Adipocyte (in vitro differentiated cells): ENCODE measurements around the gene TMA7B.

Experiments used
- DNase-seq: peaks from one replicate; pipeline ENCODE4 v3.0.0-alpha.2; 2015; ENCODE audit warnings: low read depth
- H3K27me3 ChIP-seq: replicated peaks from 2 replicates; pipeline ENCODE4 v1.7.0; 2013; ENCODE audit warnings: mild to moderate bottlenecking, low read length, moderate library complexity; ENCODE audit not compliant: control insufficient read depth, insufficient read depth
- H3K36me3 ChIP-seq: 2 replicates; pipeline ENCODE4 v1.7.0; 2013; ENCODE audit warnings: low read length, mild to moderate bottlenecking, moderate library complexity; ENCODE audit not compliant: control insufficient read depth, insufficient read depth, severe bottlenecking
- H3K4me1 ChIP-seq: 2 replicates; pipeline ENCODE4 v1.7.0; 2013; ENCODE audit warnings: mild to moderate bottlenecking, low read length, moderate library complexity; ENCODE audit not compliant: control insufficient read depth, insufficient read depth
- H3K4me3 ChIP-seq: 2 replicates; pipeline ENCODE4 v1.7.0; 2013; ENCODE audit warnings: mild to moderate bottlenecking, low read length, moderate library complexity
- H3K9ac ChIP-seq: 2 replicates; pipeline ENCODE4 v1.7.0; 2013; ENCODE audit warnings: mild to moderate bottlenecking, low read length, moderate library complexity
- H3K9me3 ChIP-seq: 2 replicates; pipeline ENCODE4 v1.7.0; 2013; ENCODE audit warnings: mild to moderate bottlenecking, low read length, moderate library complexity; ENCODE audit not compliant: control insufficient read depth

The TMA7B gene

DNA sequence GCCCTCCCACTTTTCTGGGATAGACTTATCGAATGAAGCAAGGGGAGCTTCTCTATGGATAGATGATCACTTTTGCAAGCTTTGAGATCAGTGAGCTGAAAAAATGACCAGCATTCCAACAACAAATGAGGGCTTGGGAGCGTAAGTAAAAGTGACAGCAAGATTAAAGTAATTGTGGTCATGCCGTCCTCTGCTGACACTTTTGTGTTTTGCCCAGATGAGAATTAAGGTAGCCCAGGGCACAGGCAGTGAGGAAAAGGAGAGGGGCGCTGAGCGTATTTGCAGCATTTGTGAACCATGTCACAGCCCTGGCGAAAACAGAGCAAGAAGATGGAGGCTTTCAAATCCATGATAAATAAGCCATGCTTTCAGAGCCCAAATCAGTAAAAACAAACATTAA is 24.6 kb upstream of the TMA7B start:
- no peak overlapping the region for H3K9ac ChIP-seq
- H3K27me3 ChIP-seq = peaks cover 68% of the 10 kb centered on the region

DNA sequence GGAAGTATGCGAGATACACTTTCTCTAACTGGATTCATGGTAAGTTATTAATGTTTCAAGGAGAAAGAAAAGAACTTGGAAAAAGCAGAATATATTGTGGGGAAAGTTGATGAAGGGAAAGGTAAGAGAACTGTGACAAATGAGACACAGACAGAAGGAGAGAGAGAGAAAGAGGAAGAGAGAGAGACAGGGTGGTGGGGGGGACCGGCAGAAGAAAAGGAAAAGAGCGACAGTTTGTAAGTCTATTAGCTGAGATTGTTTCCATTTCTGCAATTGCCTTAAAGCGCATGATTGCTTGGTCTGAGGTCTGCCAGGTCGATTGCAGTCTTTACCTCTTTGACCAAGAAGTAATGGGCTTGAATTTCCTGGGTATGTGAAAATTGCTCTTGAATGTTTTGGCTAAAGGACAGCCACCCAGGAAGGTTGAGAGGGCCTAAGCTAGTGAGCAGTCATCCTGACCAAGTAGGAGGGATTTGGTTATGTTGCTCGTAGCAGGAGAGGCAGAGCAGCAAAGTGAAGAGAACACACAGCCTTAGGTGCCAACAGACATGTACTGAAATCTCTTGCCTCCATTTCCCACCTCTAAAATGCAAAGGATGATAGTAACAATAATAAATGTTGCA is 23.6 kb upstream of the TMA7B start:
- H3K4me3 ChIP-seq = no peak overlapping the region
- no peaks in the 10 kb centered on the region for H3K9me3 ChIP-seq
- H3K27me3 ChIP-seq = peaks cover 58% of the 10 kb centered on the region
- H3K9ac ChIP-seq = no peak overlapping the region
- H3K4me1 ChIP-seq = no peaks in the 10 kb centered on the region
- DNase-seq = no peak
- H3K36me3 ChIP-seq = no peaks in the 10 kb centered on the region

More for the DNA sequence above, 24.6 kb upstream of the TMA7B start:
- Histone ChIP-seq H3K36me3 (no peaks in the 10 kb centered on the region), H3K9me3 (no peaks in the 10 kb centered on the region), H3K4me1 (no peaks in the 10 kb centered on the region), H3K4me3 (no peak overlapping the region)
- no peak for DNase-seq

DNA sequence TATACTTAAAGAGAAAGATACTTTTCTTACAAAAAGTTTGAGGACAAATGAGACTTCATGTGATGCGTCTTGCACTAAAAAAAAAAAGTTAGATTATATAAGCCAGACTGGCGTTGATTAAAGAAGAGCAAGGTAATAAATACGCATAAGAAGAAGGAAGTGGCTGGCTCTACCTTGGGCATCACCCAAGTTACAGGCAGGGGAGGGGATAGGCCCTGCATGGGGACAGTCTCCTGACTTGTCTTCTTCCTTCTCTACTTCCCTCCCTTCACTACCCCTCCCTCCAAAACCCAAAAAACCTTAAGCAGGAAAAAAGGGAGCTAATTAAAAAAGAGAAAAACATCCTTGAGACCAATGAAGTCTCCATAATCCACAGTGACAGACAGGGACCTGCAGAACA is 22.3 kb upstream of the TMA7B start:
- Histone ChIP-seq H3K27me3 (peaks cover 53% of the 10 kb centered on the region), H3K4me1 (no peaks in the 10 kb centered on the region), H3K9me3 (no peaks in the 10 kb centered on the region), H3K9ac (no peak overlapping the region), H3K36me3 (no peaks in the 10 kb centered on the region), H3K4me3 (no peak overlapping the region)
- no peak for DNase-seq

DNA sequence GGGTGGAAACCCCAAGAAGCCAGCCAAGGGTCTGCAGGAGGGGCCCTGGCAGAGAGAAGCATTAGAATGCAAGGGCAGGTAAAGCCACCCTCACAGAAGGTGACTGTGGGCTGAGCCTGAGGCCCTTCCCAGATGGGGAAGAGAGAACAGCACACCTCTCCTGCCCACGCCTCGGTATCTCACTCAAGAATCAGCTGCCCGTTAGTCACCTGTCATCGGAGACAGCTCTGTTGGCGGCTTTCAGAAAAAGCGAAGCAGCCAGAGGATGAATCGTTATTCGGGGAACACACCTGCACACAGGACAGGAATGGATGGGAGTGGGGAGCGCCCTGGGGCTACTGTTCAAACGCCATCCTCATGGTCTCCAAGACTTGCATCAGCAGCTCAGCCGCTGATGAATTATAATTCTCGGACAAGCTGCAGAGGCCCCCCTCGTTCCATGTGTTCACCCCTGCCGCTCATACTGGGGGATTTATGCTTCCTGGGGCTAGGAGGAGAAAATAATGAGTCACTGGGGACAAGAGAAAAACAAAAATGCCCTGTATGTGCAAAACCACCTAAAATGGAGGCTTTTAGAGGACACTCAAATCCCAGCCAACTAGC is 21.6 kb upstream of the TMA7B start:
- no peak for DNase-seq
- Histone ChIP-seq H3K9me3 (no peaks in the 10 kb centered on the region), H3K27me3 (peaks cover 52% of the 10 kb centered on the region), H3K36me3 (no peaks in the 10 kb centered on the region), H3K9ac (no peak overlapping the region), H3K4me3 (no peak overlapping the region), H3K4me1 (no peaks in the 10 kb centered on the region)

DNA sequence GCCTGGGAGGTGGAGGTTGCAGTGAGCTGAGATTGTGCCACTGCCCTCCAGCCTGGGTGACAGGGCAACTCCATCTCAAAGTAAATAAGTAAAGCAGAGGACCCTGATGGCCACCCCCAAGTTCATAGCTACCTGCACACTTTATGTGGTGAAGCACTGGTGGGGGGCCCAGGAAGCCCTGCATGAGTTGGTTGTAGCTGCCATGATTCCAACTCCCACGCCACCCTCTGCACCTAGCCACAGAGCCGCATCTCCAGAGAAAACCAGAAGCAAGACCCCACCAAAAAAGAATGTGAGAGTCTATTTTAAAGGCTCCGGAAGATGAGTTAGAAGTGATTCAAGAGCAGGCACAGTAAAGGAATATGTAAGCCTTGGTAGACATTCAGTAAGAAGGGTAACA is 20.4 kb upstream of the TMA7B start:
- DNase-seq = no peak
- H3K4me1 ChIP-seq = no peaks in the 10 kb centered on the region
- H3K4me3 ChIP-seq = no peak overlapping the region
- no peaks in the 10 kb centered on the region for H3K9me3 ChIP-seq
- peaks cover 43% of the 10 kb centered on the region for H3K27me3 ChIP-seq
- no peaks in the 10 kb centered on the region for H3K36me3 ChIP-seq
- no peak overlapping the region for H3K9ac ChIP-seq

DNA sequence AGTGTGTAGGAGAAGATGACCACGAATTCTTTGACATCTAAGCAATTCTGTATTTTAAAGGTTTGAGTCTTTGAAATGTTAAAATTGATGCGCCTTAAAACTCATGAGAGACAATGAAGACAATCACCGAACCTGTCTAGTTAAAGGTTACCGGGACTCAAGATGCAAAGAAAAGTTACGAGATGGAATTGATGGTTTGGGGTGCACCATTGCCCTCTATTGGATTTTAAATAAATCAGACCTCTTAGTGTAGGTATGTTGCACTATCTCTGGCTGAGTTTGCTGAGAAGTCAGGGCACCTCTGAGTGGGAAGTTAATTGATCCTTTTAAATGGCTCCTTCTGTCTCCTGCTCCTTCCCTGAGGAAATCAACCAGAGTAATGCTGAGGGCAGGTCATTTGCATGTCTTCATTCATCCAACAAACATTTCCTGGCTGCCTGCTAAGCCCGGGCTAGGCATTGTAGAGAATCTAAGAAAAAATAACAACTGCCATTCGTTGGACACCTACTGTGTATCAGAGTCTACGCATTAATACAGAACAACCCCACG is 19.4 kb upstream of the TMA7B start:
- no peak for DNase-seq
- Histone ChIP-seq H3K4me1 (no peaks in the 10 kb centered on the region), H3K9ac (no peak overlapping the region), H3K36me3 (no peaks in the 10 kb centered on the region), H3K27me3 (peaks cover 41% of the 10 kb centered on the region), H3K4me3 (no peak overlapping the region), H3K9me3 (no peaks in the 10 kb centered on the region)

DNA sequence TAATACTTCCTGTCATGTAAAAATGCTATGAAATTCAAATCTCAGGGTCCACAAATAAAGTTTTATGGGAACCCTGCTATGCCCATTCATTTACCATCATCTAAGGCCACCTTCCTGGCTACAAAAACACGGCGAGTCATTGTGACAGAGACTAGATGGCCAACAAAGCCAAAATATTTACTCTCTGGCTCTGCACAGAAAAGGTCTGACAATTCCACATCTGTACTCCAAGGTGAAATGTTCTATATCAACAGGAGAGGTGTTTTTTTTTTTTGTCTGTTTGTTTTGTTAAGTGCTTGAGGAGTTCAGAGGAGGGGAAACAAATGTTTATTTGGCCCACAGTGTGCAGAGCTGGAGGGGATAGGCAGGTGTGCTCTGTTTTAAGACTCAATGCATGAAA is 18.6 kb upstream of the TMA7B start:
- H3K9ac ChIP-seq = no peak overlapping the region
- no peaks in the 10 kb centered on the region for H3K36me3 ChIP-seq
- H3K4me1 ChIP-seq = no peaks in the 10 kb centered on the region
- H3K27me3 ChIP-seq = peaks cover 40% of the 10 kb centered on the region
- H3K4me3 ChIP-seq = no peak overlapping the region
- no peaks in the 10 kb centered on the region for H3K9me3 ChIP-seq
- DNase-seq = no peak

DNA sequence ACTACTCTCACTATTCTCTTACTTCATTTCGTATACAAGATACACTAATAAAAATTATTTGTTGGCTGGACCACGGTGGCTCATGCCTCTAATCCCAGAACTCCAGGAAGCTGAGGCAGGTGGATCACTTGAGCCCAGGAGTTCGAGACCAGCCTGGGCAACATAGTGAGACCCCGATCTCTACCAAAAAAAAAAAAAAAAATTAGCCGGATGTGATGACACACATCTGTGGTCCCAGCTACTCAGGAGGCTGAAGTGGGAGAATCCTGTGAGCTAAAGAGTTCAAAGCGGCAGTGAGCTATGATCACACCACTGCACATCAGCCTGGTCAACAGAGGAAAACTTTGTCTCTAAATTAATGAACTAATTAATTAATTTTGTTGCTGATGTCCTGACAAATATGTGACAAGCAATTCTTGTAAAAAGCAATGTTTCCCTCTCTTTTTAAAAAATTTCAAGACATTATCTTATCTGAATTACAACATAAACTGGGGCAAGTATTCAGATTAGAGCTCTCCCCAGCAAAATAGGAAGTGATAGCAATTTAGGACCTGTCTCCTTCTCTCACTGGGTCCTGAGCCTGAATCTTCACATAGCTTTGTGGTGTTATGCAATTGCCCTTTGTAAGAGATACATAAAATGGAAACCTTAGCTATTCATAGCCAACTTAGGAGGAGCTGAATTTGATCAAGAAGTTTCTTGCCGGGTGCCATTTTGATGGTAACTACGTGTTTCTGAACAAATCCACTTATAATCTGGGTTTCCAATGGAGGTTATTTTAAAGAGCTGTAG is 17.6 kb upstream of the TMA7B start:
- Histone ChIP-seq H3K4me1 (no peaks in the 10 kb centered on the region), H3K9me3 (no peaks in the 10 kb centered on the region), H3K9ac (no peak overlapping the region), H3K4me3 (no peak overlapping the region), H3K36me3 (no peaks in the 10 kb centered on the region), H3K27me3 (peaks cover 40% of the 10 kb centered on the region)
- no peak for DNase-seq

DNA sequence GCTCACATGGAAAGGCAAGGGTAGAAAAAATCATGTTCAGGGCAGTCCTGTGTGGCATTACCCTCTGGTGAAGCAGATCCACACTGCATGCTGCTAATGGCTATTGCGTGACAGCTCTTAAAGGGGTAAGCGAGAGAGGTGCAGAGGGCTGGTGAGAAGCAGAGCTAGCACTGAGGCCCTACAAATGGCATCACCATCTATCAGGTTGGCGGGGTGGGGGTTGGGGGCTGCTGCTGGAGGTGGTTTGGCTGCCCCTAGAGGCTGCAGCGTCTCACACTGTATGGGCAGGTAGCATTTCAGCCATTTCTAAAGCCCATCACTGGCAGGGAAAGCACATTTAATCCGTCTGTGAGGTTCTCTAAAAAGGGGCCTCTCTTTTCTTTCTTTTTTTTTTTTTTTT is 16.9 kb upstream of the TMA7B start:
- H3K27me3 ChIP-seq = peaks cover 39% of the 10 kb centered on the region
- H3K4me1 ChIP-seq = no peaks in the 10 kb centered on the region
- no peak overlapping the region for H3K9ac ChIP-seq
- no peak overlapping the region for H3K4me3 ChIP-seq
- no peak for DNase-seq
- H3K36me3 ChIP-seq = no peaks in the 10 kb centered on the region
- no peaks in the 10 kb centered on the region for H3K9me3 ChIP-seq

DNA sequence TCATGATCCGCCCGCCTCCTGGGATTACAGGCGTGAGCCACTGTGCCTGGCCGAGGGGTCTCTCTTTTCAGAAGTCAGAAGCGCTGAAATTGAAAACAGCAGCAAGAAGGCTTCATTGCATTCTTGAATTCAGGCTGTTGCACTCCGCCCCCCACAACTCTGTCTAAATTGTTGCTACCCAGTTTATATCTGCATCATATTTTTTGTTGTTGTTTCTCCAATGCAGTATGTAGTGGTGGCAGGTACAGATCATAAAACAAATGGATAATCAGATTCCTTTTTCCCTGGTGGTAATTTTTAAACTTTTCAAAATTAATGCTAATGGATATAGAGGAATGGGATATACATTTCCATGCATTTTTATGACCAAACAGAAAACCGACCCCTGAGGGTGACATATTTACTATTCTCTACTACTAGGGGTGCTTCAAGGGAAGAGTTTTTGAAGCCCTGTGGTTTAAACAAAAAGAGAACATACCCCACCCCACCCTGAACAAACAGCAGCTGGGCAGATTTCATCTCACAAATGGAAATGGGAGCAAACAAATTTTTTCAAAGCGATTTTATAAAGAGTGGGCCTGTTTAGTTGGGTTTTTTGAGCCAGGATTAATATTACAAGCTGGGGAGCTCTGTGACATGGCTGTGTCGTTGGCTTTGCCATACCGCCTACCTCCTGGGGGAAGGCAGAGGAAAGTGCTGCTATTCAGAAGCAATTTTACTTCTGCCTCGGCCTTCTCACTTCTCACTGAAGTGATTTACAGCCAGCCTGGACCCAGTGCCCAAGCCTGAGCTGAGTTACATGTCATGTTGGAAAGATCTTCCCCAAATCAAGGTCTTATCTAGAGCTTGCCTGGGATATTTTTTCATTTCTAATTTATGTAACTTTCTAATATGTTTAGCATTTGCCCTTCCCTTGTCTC is 16.0 kb upstream of the TMA7B start:
- H3K9me3 ChIP-seq = no peaks in the 10 kb centered on the region
- H3K27me3 ChIP-seq = peaks cover 40% of the 10 kb centered on the region
- no peak overlapping the region for H3K9ac ChIP-seq
- H3K4me1 ChIP-seq = no peaks in the 10 kb centered on the region
- H3K36me3 ChIP-seq = no peaks in the 10 kb centered on the region
- no peak overlapping the region for H3K4me3 ChIP-seq
- no peak for DNase-seq

DNA sequence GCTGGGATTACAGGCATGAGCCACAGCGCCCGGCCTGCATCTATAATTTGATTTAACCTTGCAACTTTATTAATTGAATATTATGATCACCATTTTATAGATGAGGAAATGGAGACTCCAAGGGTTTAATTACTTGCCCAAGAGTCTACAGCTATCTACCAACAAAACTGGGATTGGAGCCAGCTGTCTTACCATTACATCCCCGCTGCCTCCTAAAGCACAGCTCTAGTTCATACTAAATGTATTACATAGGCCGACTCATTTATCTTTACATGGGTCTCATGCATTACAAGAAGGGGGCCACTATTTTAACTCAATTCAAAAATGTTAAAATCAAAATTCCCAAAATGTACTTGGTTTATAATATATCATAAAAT is 14.1 kb upstream of the TMA7B start:
- Histone ChIP-seq H3K9me3 (no peaks in the 10 kb centered on the region), H3K4me1 (no peaks in the 10 kb centered on the region), H3K9ac (no peak overlapping the region), H3K36me3 (no peaks in the 10 kb centered on the region), H3K27me3 (peaks cover 58% of the 10 kb centered on the region), H3K4me3 (no peak overlapping the region)
- DNase-seq = no peak
